ENCODE results near the gene SLC22A23. TPM values are rescaled to one million over a fixed set of nuclear protein-coding genes. Genes with fewer than 3 reads are reported as not detected.

The SLC22A23 gene
- total and polyA plus RNA-seq, 2 of the 4 experiments (the other 2 are of a cell fraction): 0.72 to 1.6 TPM

GRCh38 chr6:3466488-3467219, 9.8 kb upstream of the SLC22A23 start:
- H3K4ac ChIP-seq (ENCODE audit: low read depth, low read length): no peak overlapping the region
- no peak overlapping the region for H2BK120ac ChIP-seq (ENCODE audit: low read depth, low read length)
- H3K27ac ChIP-seq (ENCODE audit: insufficient read depth, low read length): no peak overlapping the region
- H3K9me1 ChIP-seq (ENCODE audit: insufficient read depth, low read length): no peaks in the 10 kb centered on the region; the same call in 1 of the 2 replicates
- H3K79me1 ChIP-seq (ENCODE audit: low read depth in 1 of 2, low read length in 2 of 2): no peaks in the 10 kb centered on the region
- no peak overlapping the region for H2BK15ac ChIP-seq (ENCODE audit: low read depth, low read length)
- H3K9me3 ChIP-seq (ENCODE audit: control insufficient read depth, insufficient read depth, low read length): no peaks in the 10 kb centered on the region
- H3K18ac ChIP-seq (ENCODE audit: low read depth, low read length): no peak overlapping the region
- peaks cover 15% of the 10 kb centered on the region for H3K27me3 ChIP-seq (ENCODE audit: control insufficient read depth, insufficient read depth, low read length)
- intact Hi-C loops (cut with micrococcal nuclease) (no loop called here), in situ Hi-C loops (cut with MboI; ENCODE audit: low sequenced_read_pairs) (no loop called here), dilution Hi-C loops (cut with HindIII; ENCODE audit: low sequenced_read_pairs, unreplicated experiment) (no loop called here)
- ATAC-seq (ENCODE audit: low read depth) (no peak), DNase-seq (no peak)
- no peak overlapping the region for H3K4me2 ChIP-seq (ENCODE audit: low read depth, low read length)
- H3K9ac ChIP-seq (ENCODE audit: low read depth, low read length): no peak overlapping the region
- H4K8ac ChIP-seq (ENCODE audit: low read depth in 2 of 2, low read length in 2 of 2): no peak overlapping the region
- CTCF ChIA-PET: interaction anchor here (0.6 kb wide), 1 partner anchor 41 kb away, joined by 3 read pairs; no protein-coding TSS in a partner anchor
- POLR2A ChIA-PET (ENCODE audit: unreplicated experiment): no interaction called here
- no peaks in the 10 kb centered on the region for H3K36me3 ChIP-seq (ENCODE audit: control insufficient read depth, insufficient read depth, low read length)
- H3K4me3 ChIP-seq (ENCODE audit: insufficient read depth, low read depth, low read length): no peak overlapping the region
- BruUV-seq (replicated peaks): no TSS peak
- WGBS, 2 experiments (ENCODE audit: extremely low coverage in 2 of 2, insufficient read length in 1 of 2): 93% methylated on average over 2 of the region's 6 CpGs; no CpG with 5 or more reads in 1 of the 2 experiments
- no peak overlapping the region for H3K56ac ChIP-seq (ENCODE audit: extremely low read depth, insufficient read depth, low read length)
- no peaks in the 10 kb centered on the region for H3K4me1 ChIP-seq (ENCODE audit: control insufficient read depth, insufficient read depth, low read length)
- no peak overlapping the region for H2AFZ ChIP-seq (replicated peaks; ENCODE audit: low read length, poor library complexity)
- H2BK20ac ChIP-seq (ENCODE audit: low read depth, low read length): no peak overlapping the region
- no peak overlapping the region for H2BK5ac ChIP-seq (ENCODE audit: low read depth, low read length, poor library complexity, severe bottlenecking)
- TF ChIP-seq CEBPB (IDR thresholded peaks at IDR 0.05; ENCODE audit: low read depth, low read length): no peak
- no peak for TF ChIP-seq POLR2A (IDR thresholded peaks at IDR 0.05; ENCODE audit: low read depth, low read length)
- no peak for TF ChIP-seq BHLHE40 (IDR thresholded peaks at IDR 0.05; ENCODE audit: low read depth, low read length)
- TF ChIP-seq MXI1 (IDR thresholded peaks at IDR 0.05; ENCODE audit: borderline replicate concordance, low read depth, low read length): no peak
- no peak for TF ChIP-seq FOS (IDR thresholded peaks at IDR 0.05; ENCODE audit: low read depth, low read length)
- TF ChIP-seq CHD1 (IDR thresholded peaks at IDR 0.05; ENCODE audit: low read depth, low read length): no peak
- no peak for TF ChIP-seq RFX5 (IDR thresholded peaks at IDR 0.05; ENCODE audit: low read depth, low read length)
- no peak for TF ChIP-seq RCOR1 (IDR thresholded peaks at IDR 0.05; ENCODE audit: insufficient replicate concordance, low read length)
- no peak for TF ChIP-seq SMC3 (IDR thresholded peaks at IDR 0.05; ENCODE audit: low read depth, low read length)
- no peak for TF ChIP-seq MAFK (IDR thresholded peaks at IDR 0.05; ENCODE audit: low read depth, low read length)
- no peak for TF ChIP-seq RAD21 (IDR thresholded peaks at IDR 0.05; ENCODE audit: low read length)
- no peak for TF ChIP-seq NFE2L2 (IDR thresholded peaks at IDR 0.05; ENCODE audit: low read depth, low read length)
- TF ChIP-seq USF2 (IDR thresholded peaks at IDR 0.05; ENCODE audit: low read depth, low read length): no peak
- no peak for TF ChIP-seq MAZ (IDR thresholded peaks at IDR 0.05; ENCODE audit: borderline replicate concordance, low read depth, low read length)
- TF ChIP-seq, protein P1, sequence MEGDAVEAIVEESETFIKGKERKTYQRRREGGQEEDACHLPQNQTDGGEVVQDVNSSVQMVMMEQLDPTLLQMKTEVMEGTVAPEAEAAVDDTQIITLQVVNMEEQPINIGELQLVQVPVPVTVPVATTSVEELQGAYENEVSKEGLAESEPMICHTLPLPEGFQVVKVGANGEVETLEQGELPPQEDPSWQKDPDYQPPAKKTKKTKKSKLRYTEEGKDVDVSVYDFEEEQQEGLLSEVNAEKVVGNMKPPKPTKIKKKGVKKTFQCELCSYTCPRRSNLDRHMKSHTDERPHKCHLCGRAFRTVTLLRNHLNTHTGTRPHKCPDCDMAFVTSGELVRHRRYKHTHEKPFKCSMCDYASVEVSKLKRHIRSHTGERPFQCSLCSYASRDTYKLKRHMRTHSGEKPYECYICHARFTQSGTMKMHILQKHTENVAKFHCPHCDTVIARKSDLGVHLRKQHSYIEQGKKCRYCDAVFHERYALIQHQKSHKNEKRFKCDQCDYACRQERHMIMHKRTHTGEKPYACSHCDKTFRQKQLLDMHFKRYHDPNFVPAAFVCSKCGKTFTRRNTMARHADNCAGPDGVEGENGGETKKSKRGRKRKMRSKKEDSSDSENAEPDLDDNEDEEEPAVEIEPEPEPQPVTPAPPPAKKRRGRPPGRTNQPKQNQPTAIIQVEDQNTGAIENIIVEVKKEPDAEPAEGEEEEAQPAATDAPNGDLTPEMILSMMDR (conservative IDR thresholded peaks at IDR 0.05; ENCODE audit: low read depth, low read length): no peak
- TF ChIP-seq ELK1 (IDR thresholded peaks at IDR 0.05; ENCODE audit: borderline replicate concordance, low read depth, low read length): no peak
- no peak overlapping the region for H2AK5ac ChIP-seq (ENCODE audit: low read depth, low read length)
- H3K23ac ChIP-seq (ENCODE audit: low read depth, low read length): no peak overlapping the region
- H2AK9ac ChIP-seq (replicated peaks; ENCODE audit: low read depth, low read length, poor library complexity): no peak overlapping the region
- H4K20me1 ChIP-seq (ENCODE audit: insufficient read depth, low read length): no peaks in the 10 kb centered on the region
- H3K14ac ChIP-seq (replicated peaks; ENCODE audit: low read depth, low read length): no peak overlapping the region
- no peak overlapping the region for H4K5ac ChIP-seq (ENCODE audit: low read depth, low read length)
- H4K91ac ChIP-seq (ENCODE audit: insufficient read depth, low read depth, low read length): no peak overlapping the region
